ENCODE results near the gene GTPBP3. TPM values are rescaled to one million over a fixed set of nuclear protein-coding genes. Genes with fewer than 3 reads are reported as not detected.
A peak's percentile ranks its signal among the peaks of the same experiment; 100 is the strongest.

Gene GTPBP3
- total and polyA plus RNA-seq, 9 of the 15 experiments (the other 6 are each of a cell fraction or from before 2014, with no cell fraction given): 4.9 to 124 (median 22.6) TPM

- peak; percentile 66 for TF ChIP-seq PHF20 (IDR thresholded peaks at IDR 0.05; ENCODE audit: partially characterized antibody)
- TF ChIP-seq LARP7 (IDR thresholded peaks at IDR 0.05): no peak
- peak; percentile 71; the same call in 1 of the 2 replicates for TF ChIP-seq PRMT5 (CRISPR knock-in tag; IDR thresholded peaks at IDR 0.05)
Observed at GRCh38 chr19:17334414-17335409, 2.6 kb upstream of the GTPBP3 start, which contains the start of gene ANO8 (continued).

GRCh38 chr19:17335575-17335974 lies 1.8 kb upstream of the GTPBP3 start:
- no peak for ATAC-seq
- H3K4me3 ChIP-seq: no peak overlapping the region
- no peak overlapping the region for H3K27ac ChIP-seq (ENCODE audit: extremely low read depth, low read depth, low read length)
- no peaks in the 10 kb centered on the region; the same call in 1 of the 2 replicates for H4K20me1 ChIP-seq (replicated peaks; ENCODE audit: control insufficient read depth, insufficient read depth, low read length)
- CTCF ChIA-PET (ENCODE audit: low intra/inter-chr PET ratio): no interaction called here
- FAIRE-seq: no peak
- peak overlapping the region; percentile 76; the same call in 1 of the 2 replicates for H3K4me2 ChIP-seq (ENCODE audit: insufficient read depth, low read length)
- BruUV-seq (replicated peaks): no TSS peak
- H3K36me3 ChIP-seq (ENCODE audit: control insufficient read depth, insufficient read depth, low read length): peaks cover 21% of the 10 kb centered on the region; the same call in 1 of the 3 replicates
- H3K9me3 ChIP-seq (replicated peaks; ENCODE audit: control insufficient read depth, insufficient read depth, low read depth, low read length): no peaks in the 10 kb centered on the region; the same call in 1 of the 2 replicates
- no peaks in the 10 kb centered on the region for H3K9me1 ChIP-seq (ENCODE audit: control insufficient read depth, insufficient read depth, low read length)
- in situ Hi-C loops (cut with MboI) (no loop called here), intact Hi-C loops (cut with micrococcal nuclease) (loop anchor here (2.0 kb wide), 1 partner anchor 43 kb away; no protein-coding TSS in a partner anchor)
- 63% methylated on average over 10 of the region's 10 CpGs for whole genome bisulfite sequencing (ENCODE audit: insufficient coverage, low coverage, missing lambda C conversion rate)
- peaks cover 24% of the 10 kb centered on the region for H3K79me2 ChIP-seq (ENCODE audit: control insufficient read depth, insufficient read depth, low read length)
- no peak overlapping the region for H3K9ac ChIP-seq (ENCODE audit: insufficient read depth in 1 of 2, low read depth in 2 of 2, low read length in 2 of 2)
- H3K4me1 ChIP-seq (replicated peaks in 1 of 2; ENCODE audit: control insufficient read depth in 2 of 2, insufficient read depth in 2 of 2, low read length in 2 of 2): peaks cover 29 to 71% of the 10 kb centered on the region in 2 experiments; a peak in 4 of 5 replicates
- POLR2A ChIA-PET: interaction anchor here (0.9 to 7.9 kb wide), 5 partner anchors 10 to 113 kb away, joined by 3 to 78 read pairs (median 7); partner anchors contain the start of genes DDA1 and TMEM221
- H2AFZ ChIP-seq (ENCODE audit: low read depth, low read length): peak overlapping the region; percentile 90; the same call in 1 of the 2 replicates
- DNase-seq (ENCODE audit: extremely low read depth in 1 of 4, low spot score in 3 of 4): peak in 1 of 4 experiments; percentile 45
- H3K27me3 ChIP-seq (ENCODE audit: control insufficient read depth in 2 of 2, insufficient read depth in 2 of 2, low read length in 2 of 2): no peaks in the 10 kb centered on the region
- no peak for TF ChIP-seq RHOXF2B (CRISPR knock-in tag; conservative IDR thresholded peaks at IDR 0.05)
- no peak for TF ChIP-seq LARP7 (IDR thresholded peaks at IDR 0.05)
- TF ChIP-seq TSC22D4 (tag; IDR thresholded peaks at IDR 0.05): no peak
- no peak for TF ChIP-seq PML (IDR thresholded peaks at IDR 0.05; ENCODE audit: low read length)
- TF ChIP-seq ZNF76 (CRISPR knock-in tag; IDR thresholded peaks at IDR 0.05; ENCODE audit: borderline replicate concordance): no peak
- TF ChIP-seq, protein P1, sequence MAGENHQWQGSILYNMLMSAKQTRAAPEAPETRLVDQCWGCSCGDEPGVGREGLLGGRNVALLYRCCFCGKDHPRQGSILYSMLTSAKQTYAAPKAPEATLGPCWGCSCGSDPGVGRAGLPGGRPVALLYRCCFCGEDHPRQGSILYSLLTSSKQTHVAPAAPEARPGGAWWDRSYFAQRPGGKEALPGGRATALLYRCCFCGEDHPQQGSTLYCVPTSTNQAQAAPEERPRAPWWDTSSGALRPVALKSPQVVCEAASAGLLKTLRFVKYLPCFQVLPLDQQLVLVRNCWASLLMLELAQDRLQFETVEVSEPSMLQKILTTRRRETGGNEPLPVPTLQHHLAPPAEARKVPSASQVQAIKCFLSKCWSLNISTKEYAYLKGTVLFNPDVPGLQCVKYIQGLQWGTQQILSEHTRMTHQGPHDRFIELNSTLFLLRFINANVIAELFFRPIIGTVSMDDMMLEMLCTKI (IDR thresholded peaks at IDR 0.05; ENCODE audit: partially characterized antibody): no peak
- TF ChIP-seq FOXP1 (CRISPR knock-in tag; IDR thresholded peaks at IDR 0.05): no peak
- no peak for TF ChIP-seq ZNF217 (CRISPR knock-in tag; IDR thresholded peaks at IDR 0.05)
- peak; percentile 86 for TF ChIP-seq ZKSCAN1 (IDR thresholded peaks at IDR 0.05; ENCODE audit: low read depth, low read length)
- no peak for TF ChIP-seq ETV6 (IDR thresholded peaks at IDR 0.05; ENCODE audit: borderline replicate concordance in 1 of 2, low read depth in 2 of 2, low read length in 1 of 2)
- no peak for TF ChIP-seq ETV6 (CRISPR knock-in tag; IDR thresholded peaks at IDR 0.05; ENCODE audit: borderline replicate concordance)
- peak; percentile 11 for TF ChIP-seq PHF20 (IDR thresholded peaks at IDR 0.05; ENCODE audit: partially characterized antibody)
- TF ChIP-seq CREB3L1 (IDR thresholded peaks at IDR 0.05; ENCODE audit: borderline replicate concordance, low read depth): peak; percentile 97; the same call in 1 of the 2 replicates
- TF ChIP-seq NFIC (IDR thresholded peaks at IDR 0.05): peak; percentile 92
- no peak for TF ChIP-seq PHF8 (IDR thresholded peaks at IDR 0.05; ENCODE audit: borderline replicate concordance, low read length)
